ENCODE measurements around the gene NRXN3. TPM values are rescaled to one million over a fixed set of nuclear protein-coding genes. Genes with fewer than 3 reads are reported as not detected.

NRXN3 gene
- total and polyA plus RNA-seq, 2 of the 4 experiments (the other 2 are of a cell fraction) = 4.8 to 25.1 TPM

- intact Hi-C loops (cut with micrococcal nuclease) = no loop called here
- CTCF ChIA-PET = no interaction called here
These were observed 1532.0 kb downstream of the NRXN3 start for GRCh38 chr14:79702197-79702596.

More at GRCh38 chr14:79702197-79702596, 1532.0 kb downstream of the NRXN3 start:
- Histone ChIP-seq H4K5ac (ENCODE audit: low read depth, low read length) (no peak overlapping the region), H3K9me1 (ENCODE audit: insufficient read depth, low read length) (no peaks in the 10 kb centered on the region), H4K91ac (ENCODE audit: insufficient read depth, low read depth, low read length) (no peak overlapping the region), H3K27ac (ENCODE audit: insufficient read depth, low read length) (no peak overlapping the region), H2BK20ac (ENCODE audit: low read depth, low read length) (no peak overlapping the region), H3K27me3 (ENCODE audit: control insufficient read depth, insufficient read depth, low read length) (no peaks in the 10 kb centered on the region), H3K4me2 (ENCODE audit: low read depth, low read length) (no peak overlapping the region), H3K23ac (ENCODE audit: low read depth, low read length) (no peak overlapping the region), H3K4ac (ENCODE audit: low read depth, low read length) (no peak overlapping the region), H2AFZ (replicated peaks; ENCODE audit: low read length, poor library complexity) (no peak overlapping the region), H2BK15ac (ENCODE audit: low read depth, low read length) (no peak overlapping the region), H4K20me1 (ENCODE audit: insufficient read depth, low read length) (no peaks in the 10 kb centered on the region), H3K9me3 (ENCODE audit: control insufficient read depth, insufficient read depth, low read length) (no peaks in the 10 kb centered on the region), H4K8ac (ENCODE audit: low read depth in 2 of 2, low read length in 2 of 2) (no peak overlapping the region), H2BK120ac (ENCODE audit: low read depth, low read length) (no peak overlapping the region), H3K14ac (replicated peaks; ENCODE audit: low read depth, low read length) (no peak overlapping the region), H3K79me1 (ENCODE audit: low read depth in 1 of 2, low read length in 2 of 2) (no peaks in the 10 kb centered on the region), H3K56ac (ENCODE audit: extremely low read depth, insufficient read depth, low read length) (no peak overlapping the region), H3K18ac (ENCODE audit: low read depth, low read length) (no peak overlapping the region), H2AK9ac (replicated peaks; ENCODE audit: low read depth, low read length, poor library complexity) (no peak overlapping the region), H3K9ac (ENCODE audit: low read depth, low read length) (no peak overlapping the region), H3K4me1 (ENCODE audit: control insufficient read depth, insufficient read depth, low read length) (no peaks in the 10 kb centered on the region), H2AK5ac (ENCODE audit: low read depth, low read length) (no peak overlapping the region), H3K4me3 (ENCODE audit: insufficient read depth, low read depth, low read length) (no peak overlapping the region), H2BK5ac (ENCODE audit: low read depth, low read length, poor library complexity, severe bottlenecking) (no peak overlapping the region), H3K36me3 (ENCODE audit: control insufficient read depth, insufficient read depth, low read length) (no peaks in the 10 kb centered on the region)
- no CpG with 5 or more reads among the region's 1 CpG for WGBS, 2 experiments (ENCODE audit: extremely low coverage in 2 of 2, insufficient read length in 1 of 2)
- dilution Hi-C loops (cut with HindIII; ENCODE audit: low sequenced_read_pairs, unreplicated experiment) (no loop called here), in situ Hi-C loops (cut with MboI; ENCODE audit: low sequenced_read_pairs) (no loop called here)
- BruUV-seq (replicated peaks) = no TSS peak
- ATAC-seq (ENCODE audit: low read depth) = peak; percentile 21; the same call in 1 of the 2 replicates
- DNase-seq = peak; percentile 57
- TF ChIP-seq CHD1 (IDR thresholded peaks at IDR 0.05; ENCODE audit: low read depth, low read length) = no peak
- TF ChIP-seq MXI1 (IDR thresholded peaks at IDR 0.05; ENCODE audit: borderline replicate concordance, low read depth, low read length) = no peak
- no peak for TF ChIP-seq FOS (IDR thresholded peaks at IDR 0.05; ENCODE audit: low read depth, low read length)
- no peak for TF ChIP-seq CEBPB (IDR thresholded peaks at IDR 0.05; ENCODE audit: low read depth, low read length)
- TF ChIP-seq MAZ (IDR thresholded peaks at IDR 0.05; ENCODE audit: borderline replicate concordance, low read depth, low read length) = no peak
- no peak for TF ChIP-seq MAFK (IDR thresholded peaks at IDR 0.05; ENCODE audit: low read depth, low read length)
- TF ChIP-seq NFE2L2 (IDR thresholded peaks at IDR 0.05; ENCODE audit: low read depth, low read length) = no peak
- TF ChIP-seq RAD21 (IDR thresholded peaks at IDR 0.05; ENCODE audit: low read length) = no peak
- no peak for TF ChIP-seq SMC3 (IDR thresholded peaks at IDR 0.05; ENCODE audit: low read depth, low read length)
- no peak for TF ChIP-seq RFX5 (IDR thresholded peaks at IDR 0.05; ENCODE audit: low read depth, low read length)
- TF ChIP-seq POLR2A (IDR thresholded peaks at IDR 0.05; ENCODE audit: low read depth, low read length) = no peak
- TF ChIP-seq CTCF (conservative IDR thresholded peaks at IDR 0.05; ENCODE audit: low read depth, low read length) = no peak
- TF ChIP-seq RCOR1 (IDR thresholded peaks at IDR 0.05; ENCODE audit: insufficient replicate concordance, low read length) = no peak
- TF ChIP-seq USF2 (IDR thresholded peaks at IDR 0.05; ENCODE audit: low read depth, low read length) = no peak
- TF ChIP-seq BHLHE40 (IDR thresholded peaks at IDR 0.05; ENCODE audit: low read depth, low read length) = no peak
- no peak for TF ChIP-seq ELK1 (IDR thresholded peaks at IDR 0.05; ENCODE audit: borderline replicate concordance, low read depth, low read length)
- POLR2A ChIA-PET (ENCODE audit: unreplicated experiment) = no interaction called here

All from IMR-90 (cell line).